ENCODE results near the gene GTF2IRD1.
"Not testable (repeated sequence)": the region's sequence is repeated elsewhere in the genome, so short reads cannot be mapped to it uniquely, and the experiment has no call there.

Gene GTF2IRD1

DNA sequence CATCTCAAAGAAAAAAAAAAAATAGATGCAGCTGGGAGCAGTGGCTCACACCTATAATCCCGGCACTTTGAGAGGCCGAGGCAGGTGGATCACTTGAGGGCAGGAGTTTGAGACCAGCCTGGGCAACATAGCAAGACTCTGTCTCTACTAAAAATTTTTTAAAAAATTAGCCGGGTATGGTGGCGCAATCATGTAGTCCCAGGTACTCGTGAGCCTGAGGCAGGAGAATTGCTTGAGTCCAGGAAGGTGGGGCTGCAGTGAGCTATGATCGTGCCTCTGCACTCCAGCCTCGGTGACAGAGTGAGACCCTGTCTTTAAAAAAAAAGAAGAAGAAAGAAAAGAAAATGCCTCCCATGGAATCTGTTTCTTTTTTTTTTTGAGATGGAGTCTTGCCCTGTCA lies 31.9 kb downstream of the GTF2IRD1 start:
- DNase-seq (ENCODE audit: extremely low read depth in 1 of 2, low read depth in 1 of 2): no peak

DNA sequence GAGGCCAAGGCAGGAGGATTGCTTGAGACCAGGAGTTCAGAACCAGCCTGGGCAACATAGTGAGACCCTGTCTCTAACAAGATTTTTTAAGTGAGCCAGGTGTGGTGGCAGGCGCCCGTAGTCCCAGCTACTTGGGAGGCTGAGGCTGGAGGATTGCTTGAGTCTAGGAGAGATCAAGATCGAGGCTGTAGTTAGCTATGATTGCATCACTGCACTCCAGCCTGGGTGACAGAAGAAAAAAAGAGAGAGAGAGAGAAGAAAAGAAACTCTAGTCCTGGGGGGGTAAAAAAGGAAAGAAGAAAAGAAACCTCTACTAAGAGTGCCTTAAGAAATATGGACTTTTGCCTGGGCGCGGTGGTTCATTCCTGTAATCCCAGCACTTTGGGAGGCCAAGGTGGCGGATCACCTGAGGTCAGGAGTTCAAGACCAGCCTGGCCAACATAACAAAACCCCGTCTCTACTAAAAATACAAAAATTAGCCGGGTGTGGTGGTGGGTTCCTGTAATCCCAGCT lies 34.9 kb downstream of the GTF2IRD1 start:
- not testable (repeated sequence) for DNase-seq (ENCODE audit: extremely low read depth in 1 of 2, low read depth in 1 of 2)

DNA sequence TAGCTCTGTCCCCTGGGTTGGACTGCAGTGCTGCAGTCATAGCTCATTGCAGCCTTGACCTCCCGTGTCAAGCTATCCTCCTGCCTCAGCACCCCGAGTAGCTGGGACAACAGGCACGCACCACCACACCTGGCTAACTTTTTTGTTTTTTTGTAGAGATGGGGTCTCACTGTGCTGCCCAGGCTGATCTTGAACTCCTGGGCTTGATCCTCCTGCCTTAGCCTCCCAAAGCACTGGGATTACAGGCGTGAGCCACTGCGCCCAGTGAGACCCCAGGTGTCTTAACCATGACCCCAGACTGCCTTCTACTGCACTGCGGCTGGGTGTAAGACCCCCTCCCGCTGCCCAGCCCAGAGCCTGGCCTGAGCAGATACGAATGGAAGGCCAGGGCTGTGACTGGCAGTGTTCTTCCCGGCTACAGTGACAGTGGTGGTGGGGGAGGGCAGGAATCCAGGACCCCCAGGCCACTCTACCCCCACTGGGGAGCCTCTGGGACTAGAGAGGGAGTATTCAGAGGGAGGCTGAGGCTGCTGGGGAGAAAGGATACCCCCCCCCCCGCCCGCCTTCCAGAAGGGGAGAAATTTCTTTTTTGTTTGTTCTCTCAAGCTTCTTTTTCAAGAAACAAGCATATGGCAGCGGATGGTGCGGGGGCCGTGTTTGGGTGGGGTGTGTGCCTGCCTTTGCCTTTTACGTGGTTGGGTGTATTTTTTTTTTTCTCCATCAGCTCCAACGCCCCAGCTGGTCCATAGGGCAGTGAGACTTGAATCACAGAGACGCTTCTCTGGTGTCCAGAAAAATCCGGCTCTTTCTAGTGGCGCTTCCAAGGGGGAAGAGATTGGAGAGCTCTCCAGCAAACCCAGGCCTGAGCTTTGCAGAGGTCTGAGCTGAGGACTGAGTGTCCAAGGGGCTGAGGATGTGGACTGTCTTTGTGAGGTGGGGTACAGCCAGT lies 36.6 kb downstream of the GTF2IRD1 start:
- DNase-seq (ENCODE audit: extremely low read depth in 1 of 2, low read depth in 1 of 2): no peak

DNA sequence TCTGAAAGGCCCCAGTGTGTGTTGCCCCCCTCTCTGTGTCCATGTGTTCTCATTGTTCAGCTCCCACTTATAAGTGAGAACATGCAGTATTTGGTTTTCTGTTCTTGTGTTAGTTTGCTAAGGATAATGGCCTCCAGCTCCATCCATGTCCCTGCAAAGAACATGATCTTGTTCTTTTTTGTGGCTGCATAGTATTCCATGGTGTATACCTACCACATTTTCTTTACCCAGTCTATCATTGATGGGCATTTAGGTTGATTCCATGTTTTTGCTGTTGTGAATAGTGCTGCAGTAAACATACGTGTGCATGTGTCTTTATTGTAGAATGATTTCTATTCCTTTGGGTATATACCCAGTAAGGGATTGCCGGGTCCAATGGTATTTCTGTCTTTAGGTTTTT lies 37.8 kb downstream of the GTF2IRD1 start:
- not testable (repeated sequence) for DNase-seq (ENCODE audit: extremely low read depth in 1 of 2, low read depth in 1 of 2)

DNA sequence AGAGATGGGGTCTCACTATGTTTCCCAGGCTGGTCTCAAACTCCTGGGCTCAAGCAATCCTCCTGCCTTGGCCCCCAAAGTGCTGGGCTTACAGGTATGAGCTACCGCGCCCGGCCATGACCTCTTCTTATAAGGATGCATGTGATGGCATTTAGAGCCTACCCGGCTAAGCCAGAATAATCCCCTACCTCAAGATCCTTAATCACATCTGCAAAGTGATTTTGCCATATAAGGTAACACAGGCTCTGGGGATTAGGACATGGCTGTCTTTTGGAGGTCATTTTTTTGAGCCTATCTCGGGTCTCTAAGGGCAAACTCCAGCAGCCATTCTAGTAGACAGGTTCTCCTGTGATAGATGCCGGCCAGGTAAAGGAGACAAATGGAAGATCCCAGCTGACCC lies 39.6 kb downstream of the GTF2IRD1 start:
- no peak for DNase-seq (ENCODE audit: extremely low read depth in 1 of 2, low read depth in 1 of 2)

DNA sequence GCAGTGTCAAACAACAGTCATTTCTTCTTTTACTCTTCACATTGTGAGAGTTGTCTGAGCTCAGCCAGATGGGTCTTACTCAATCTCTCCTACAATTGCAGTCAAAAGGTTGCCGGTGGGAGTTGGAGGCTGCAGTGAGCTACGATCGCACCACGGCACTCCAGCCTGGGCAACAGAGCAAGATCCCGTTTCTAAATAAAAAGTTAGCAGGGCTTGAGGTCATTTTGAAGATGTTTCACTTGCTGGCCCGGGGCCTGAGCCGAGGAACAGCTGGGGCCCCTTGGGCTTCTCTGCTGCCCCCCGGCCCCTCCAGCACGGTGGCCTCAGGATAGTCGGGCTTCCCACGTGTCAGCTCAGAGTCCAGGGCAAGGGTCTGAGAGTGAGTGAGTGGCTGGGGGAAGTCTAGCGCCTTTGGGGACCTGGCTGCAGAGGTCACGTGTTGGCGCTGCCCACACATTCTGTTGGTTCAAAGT lies 40.4 kb downstream of the GTF2IRD1 start:
- DNase-seq (ENCODE audit: extremely low read depth in 1 of 2, low read depth in 1 of 2): no peak

DNA sequence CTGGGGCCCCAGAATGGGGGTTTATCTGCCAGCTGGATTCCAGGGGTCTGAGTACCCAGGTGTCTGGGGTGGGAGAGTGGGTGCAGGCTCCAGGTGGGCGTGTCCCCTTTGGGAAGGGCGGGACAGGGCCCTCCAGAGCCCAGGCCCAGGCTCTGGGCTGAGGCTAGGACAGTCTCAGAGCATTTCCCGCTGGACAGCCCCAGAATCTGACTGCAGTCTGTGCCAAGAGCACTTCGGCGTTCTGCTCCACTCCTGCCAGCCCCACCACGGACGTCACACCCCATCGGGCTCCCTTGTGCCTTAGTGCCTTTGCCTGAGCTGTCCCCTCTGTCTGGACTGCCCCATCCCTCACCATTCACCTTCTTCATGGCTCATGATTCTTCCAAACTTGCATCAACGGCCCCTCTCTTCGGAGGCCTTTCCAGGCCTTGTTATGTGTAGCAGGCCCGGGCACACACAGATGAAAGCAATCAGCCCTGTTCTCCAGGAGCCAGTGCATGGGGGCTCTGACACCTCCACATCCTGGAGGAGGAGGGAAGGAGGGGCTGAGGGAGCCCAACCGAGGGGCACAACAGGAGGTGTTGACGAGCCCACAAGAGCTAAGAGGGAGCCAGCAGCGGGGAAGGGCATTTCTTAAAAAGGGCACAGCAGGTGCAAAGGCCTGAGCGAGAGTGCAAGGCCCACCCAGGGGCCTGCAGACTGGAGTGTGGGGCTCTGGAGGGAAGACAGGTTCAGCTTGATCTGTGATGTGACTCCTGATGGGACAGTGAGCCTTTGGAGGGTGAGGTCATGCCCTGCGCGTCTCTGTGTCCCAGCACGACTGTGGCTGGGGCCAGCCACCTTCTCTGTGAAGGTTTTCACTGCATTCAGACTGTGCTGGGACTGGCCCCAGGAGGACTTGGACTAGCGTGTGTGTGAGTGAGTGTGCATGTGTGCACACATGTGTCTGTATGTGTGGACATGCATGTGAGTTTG lies 41.7 kb downstream of the GTF2IRD1 start:
- DNase-seq (ENCODE audit: extremely low read depth in 1 of 2, low read depth in 1 of 2): no peak

DNA sequence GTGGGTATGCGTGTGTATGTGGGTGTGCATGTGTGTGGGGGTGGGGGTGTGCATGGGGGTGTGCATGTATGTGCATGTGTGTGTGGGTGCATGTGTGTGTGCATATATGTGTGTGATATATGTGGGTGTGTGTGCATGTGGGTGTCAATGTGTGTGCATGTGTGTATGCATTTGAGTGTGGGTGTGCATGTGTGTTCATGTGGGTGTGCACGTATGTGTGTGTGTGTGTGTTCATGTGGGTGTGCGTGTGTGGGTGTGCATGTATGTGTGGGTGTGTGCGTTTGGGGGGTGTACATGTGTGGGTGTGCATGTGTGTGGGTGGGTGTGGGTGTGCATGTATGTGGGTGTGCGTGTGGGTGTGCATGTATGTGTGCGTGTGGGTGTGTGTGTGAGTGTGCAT lies 42.6 kb downstream of the GTF2IRD1 start:
- no peak for DNase-seq (ENCODE audit: extremely low read depth in 1 of 2, low read depth in 1 of 2)

DNA sequence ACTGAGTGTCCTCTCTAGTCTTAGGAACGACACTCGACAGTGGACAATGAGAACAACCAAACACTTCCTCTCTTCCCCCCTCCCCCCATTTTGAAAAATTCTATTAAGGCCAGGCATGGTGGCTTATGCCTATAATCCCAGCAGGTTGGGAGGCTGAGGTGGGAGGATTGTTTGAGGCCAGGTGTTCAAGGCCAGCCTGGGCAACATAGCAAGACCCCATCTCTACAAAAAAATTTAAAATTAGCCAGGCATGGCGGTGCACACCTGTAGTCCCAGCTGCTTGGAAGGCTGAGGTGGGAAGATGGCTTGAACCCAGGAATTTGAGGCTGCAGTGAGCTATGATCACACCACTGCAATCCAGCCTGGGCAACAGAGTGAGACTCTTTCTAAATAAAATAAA lies 43.1 kb downstream of the GTF2IRD1 start:
- not testable (repeated sequence) for DNase-seq (ENCODE audit: extremely low read depth in 1 of 2, low read depth in 1 of 2)

DNA sequence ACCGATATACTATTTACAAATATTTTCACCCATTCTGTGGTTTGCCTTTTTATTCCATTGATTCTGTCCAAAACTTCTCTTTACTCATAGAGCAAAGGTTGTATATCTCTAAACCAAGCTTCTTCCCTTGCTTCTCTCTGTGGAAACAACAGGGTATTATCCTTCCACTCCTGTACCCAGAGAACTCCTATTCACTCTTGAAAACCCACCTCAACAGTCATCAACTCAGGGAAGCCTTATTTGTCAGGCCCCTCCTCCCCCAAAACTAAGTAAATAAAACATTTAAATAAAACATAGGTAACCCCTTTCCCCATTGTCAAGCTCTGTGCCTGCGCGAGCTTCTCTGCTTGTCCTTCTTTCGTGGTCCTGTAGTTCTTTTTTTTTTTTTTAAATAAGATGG lies 44.6 kb downstream of the GTF2IRD1 start:
- DNase-seq (ENCODE audit: extremely low read depth in 1 of 2, low read depth in 1 of 2): no peak

DNA sequence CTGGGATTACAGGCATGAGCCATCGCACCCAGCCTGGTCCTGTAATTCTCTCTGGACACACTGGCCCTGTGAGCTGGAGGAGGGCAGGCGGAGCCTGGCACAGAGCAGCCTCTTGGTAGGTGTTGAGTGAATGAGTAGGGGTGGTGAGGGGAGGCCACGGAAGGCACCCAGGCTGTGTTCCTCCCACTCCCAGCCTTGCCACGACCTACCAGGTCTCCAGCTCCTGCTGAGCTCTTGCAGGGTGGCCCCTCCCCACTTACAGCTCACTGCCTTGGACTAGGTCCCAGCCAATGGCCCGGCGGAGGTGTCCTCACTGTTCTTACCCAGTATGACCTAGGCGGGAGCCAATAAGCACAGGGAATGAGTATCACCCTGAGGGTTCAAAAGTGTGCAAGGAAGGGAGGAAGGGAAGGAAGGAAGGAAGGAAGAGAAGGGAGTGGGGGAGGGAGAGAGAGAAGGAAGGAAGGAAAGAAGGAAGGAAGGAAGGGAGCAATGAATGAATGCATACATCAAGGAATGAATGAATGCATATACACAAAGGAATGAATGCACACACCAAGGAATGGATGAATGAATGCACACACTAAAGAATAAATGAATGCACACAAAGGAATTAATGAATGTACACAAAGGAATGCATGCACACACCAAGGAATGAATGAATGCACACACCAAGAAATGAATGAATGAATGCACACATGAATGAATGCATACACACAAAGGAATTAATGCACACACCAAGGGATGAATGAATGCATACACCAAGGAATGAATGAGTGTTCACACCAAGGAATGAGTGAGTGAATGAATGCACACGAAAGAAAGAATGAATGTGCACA lies 45.5 kb downstream of the GTF2IRD1 start:
- no peak for DNase-seq (ENCODE audit: extremely low read depth in 1 of 2, low read depth in 1 of 2)

DNA sequence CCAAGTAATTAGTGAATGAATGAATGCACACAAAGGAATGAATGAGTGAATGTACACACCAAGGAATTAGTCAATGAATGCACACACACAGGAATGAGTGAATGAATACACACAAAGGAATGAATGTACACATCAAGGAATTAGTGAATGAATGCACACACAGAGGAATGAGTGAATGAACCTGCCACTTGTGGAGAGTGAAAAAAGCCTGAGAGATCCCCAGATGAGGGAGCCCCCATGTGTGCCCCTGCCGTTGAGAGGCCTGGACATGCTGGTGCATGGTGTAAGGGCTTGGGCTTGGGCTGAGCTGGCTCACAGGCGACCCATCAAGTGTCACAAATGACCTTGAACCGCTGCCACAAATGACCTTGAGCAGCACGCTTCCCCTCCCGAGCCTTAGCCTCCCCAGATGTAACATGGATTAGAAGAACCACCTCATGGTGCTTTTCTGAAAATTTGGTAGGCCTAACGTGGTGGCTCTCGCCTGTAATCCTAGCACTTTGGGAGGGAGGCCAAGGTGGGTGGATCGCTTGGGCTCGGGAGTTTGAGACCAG lies 46.2 kb downstream of the GTF2IRD1 start:
- no peak for DNase-seq (ENCODE audit: extremely low read depth in 1 of 2, low read depth in 1 of 2)

DNA sequence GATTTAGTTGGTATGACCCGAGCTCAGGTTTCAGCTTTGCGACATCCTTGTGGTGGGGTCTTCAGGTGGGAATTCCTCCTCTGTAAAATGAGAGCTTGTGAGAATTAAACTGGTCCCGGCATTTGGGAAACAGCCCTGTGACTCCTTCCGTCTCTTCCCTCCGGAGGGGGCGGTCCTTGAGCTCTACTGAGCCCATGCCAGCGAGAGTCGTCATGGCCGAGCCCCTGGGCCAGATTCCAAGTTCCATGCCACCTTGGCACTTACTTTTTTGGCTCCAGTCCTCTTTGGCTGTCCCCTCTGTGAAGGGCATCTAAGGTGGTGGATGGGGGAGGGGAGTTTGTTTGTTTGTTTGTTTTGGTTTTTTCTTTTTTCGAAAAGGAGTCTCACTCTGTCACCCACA lies 47.6 kb downstream of the GTF2IRD1 start:
- no peak for DNase-seq (ENCODE audit: extremely low read depth in 1 of 2, low read depth in 1 of 2)

DNA sequence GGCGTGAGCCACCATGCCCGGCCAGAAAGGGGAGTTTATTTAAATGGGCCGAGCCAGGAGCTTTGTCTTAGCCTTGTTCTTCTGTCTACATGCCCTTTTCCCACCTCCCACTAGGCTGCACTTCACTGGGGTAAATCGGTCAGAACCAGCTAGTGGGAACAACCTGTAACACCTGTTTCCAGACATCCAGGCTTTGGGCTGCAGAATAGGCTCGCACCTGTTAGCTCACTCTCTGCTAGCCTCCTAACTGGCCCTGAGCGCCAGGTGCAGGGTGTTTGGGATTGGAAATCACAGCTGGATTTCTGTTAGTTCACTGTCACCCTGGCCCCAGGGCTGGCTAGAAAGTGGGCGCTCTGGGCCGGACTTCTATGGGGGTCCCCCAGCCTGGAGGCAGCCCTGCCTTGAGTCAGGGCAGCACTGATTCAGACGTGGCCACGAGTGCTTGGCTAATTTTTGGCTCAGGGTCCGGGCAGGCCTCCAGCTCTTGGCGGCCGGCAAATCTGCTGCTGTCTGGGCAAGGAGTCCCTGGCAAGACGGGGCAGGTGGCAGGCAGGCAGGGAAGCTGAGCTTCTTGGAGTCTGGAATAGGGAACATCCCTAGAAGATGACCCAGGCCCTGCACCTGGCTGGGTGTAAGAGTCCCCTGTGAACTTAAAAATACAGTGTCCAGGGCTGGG lies 48.6 kb downstream of the GTF2IRD1 start:
- DNase-seq (ENCODE audit: extremely low read depth in 1 of 2, low read depth in 1 of 2): no peak

DNA sequence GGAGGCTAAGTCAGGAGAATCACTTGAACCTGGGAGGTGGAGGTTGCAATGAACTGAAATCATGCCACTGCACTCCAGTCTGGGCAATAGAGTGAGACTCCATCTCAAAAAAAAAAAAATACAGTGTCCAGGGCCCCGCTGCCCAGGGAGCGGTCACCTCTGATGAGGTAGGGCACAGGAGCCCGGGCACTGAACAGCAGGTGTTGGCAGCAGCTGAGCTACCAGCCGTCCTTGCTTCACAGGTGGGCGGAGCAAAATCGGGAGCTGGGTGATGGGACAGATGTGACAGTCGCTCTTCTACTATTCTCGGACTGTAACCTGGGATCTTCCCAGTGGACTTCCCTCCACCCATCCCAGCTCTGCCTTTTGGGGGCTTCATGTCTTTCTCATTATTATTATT lies 49.4 kb downstream of the GTF2IRD1 start:
- DNase-seq (ENCODE audit: extremely low read depth in 1 of 2, low read depth in 1 of 2): no peak

DNA sequence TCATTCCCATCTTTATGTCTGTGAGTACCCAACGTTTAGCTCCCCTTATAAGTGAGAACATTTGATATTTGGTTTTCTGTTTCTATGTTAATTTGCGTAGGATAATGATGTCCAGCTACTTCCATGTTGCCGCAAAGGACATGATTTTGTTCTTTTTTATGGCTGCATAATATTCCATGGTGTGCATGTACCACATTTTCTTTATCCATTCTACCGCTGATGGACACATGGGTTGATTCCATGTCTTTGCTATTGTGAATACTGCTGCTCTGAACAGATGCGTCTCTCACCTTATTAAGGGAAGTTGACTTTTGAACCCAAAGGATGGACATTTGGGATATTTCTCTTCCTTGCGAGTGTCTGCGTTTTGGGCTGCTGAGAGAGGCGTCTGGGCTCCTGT lies 50.2 kb downstream of the GTF2IRD1 start:
- no peak for DNase-seq (ENCODE audit: extremely low read depth in 1 of 2, low read depth in 1 of 2)

DNA sequence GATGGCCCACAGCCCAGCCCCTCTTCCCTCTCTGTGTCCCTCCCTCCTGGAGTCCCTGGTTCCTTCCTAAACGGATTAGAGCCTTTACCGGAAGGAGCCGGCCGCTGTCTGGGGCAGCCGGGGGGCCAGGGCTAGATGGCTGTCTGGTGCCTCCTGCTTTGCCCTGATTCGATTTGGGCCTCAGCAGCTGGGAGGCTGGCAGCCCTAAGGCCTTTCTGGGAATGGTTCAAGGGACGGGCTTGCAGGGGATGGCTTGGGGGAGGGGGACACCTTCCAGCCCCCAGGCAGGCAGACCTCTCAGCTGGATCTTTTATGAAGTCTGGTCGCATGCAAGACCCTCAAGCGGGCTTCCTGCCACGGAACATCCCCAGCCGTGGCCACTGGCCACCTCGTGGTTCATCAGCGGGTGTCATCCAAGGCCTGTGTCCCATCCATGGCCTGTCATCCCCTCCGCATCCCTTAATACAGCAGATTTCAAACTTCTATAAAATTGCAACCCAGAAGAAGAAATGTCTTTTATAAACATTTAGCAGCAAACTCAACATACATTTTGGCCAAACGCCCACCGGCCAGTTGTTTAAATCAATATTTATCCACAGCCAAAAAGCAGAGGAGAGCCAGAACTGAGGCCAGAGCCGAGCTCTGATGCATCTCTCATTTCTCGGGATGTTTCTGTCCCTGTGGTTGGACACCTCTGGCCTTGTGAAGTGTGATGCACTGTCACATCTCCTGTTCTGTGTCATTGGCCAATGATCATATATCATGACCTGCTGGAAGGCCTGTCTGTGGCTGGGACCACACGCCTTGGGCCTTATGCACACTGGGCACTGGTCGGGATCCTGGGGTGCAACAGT lies 52.0 kb downstream of the GTF2IRD1 start:
- DNase-seq (ENCODE audit: extremely low read depth in 1 of 2, low read depth in 1 of 2): no peak

DNA sequence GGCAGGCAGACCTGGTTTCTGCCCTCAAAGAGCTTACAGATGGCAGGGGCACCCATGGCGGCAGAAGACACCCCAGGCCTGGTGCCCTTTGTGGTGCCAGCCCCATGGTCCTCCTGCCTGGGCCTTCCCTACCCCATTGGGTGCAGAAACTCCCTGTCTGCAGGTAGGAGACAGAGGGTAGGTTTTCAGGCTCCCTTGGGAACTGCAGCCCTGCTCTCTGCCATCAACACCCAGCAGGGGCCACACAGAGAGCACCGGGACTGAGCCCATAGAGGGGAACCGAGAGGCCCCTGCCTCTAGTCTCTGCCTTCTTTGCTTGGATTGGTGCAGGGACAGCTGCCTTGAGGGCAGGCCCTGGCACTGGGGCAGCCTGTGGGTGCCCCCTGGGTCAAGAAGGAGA lies 52.6 kb downstream of the GTF2IRD1 start:
- DNase-seq (ENCODE audit: extremely low read depth in 1 of 2, low read depth in 1 of 2): no peak

All from activated CD8-positive, alpha-beta memory T cell treated with anti-CD3 and anti-CD28 coated beads for 1 hour (primary cell).